T47D (cell line): ENCODE results near the gene CHST3.

Experiments used
- DNase-seq, 2 experiments: peaks; one replicate each; pipeline versions ENCODE4 v3.0.0 to v3.0.0-alpha.2; 2011 to 2012; ENCODE audit warnings: low read depth in 1 of 2, low spot score in 1 of 2
- JUND ChIP-seq: IDR thresholded peaks from 2 replicates; pipeline ENCODE4 v1.6.1; 2012; ENCODE audit warnings: low read depth
- in situ Hi-C: cut with HindIII; loops from 2 replicates; pipeline ENCODE4 v1.10.0; 2016; ENCODE audit warnings: low sequenced_read_pairs, low pct_unique_long_range_greater_than_20kb

CHST3 gene

GRCh38 chr10:72059843-72060822, 95.9 kb downstream of the CHST3 start:
- in situ Hi-C loops = no loop called here
- no peak for DNase-seq
- TF ChIP-seq JUND = no peak

GRCh38 chr10:72061491-72061890, 97.3 kb downstream of the CHST3 start:
- TF ChIP-seq JUND = no peak
- in situ Hi-C loops = no loop called here
- DNase-seq = no peak

DNA sequence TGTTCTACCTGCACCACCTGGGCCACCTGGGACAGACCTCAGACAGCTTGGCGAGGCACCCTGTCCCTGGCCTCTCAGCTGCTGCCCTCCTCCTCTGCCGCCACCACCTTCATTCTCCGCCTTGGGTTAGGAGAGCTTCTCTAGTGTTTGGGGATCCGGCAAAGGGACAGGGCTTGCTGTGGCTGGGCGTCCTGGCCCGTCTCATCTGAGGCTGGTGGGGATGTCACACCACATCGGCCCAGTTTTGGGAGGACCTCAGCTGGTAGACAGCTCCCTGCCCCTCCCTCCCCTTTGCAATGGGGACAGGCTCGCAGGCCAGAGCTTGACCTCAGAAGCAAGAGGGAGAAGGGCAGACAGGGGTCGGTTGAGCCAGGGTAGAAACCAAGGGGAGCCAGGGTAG, 97.7 kb downstream of the CHST3 start:
- in situ Hi-C loops = no loop called here
- TF ChIP-seq JUND = no peak
- no peak for DNase-seq

DNA sequence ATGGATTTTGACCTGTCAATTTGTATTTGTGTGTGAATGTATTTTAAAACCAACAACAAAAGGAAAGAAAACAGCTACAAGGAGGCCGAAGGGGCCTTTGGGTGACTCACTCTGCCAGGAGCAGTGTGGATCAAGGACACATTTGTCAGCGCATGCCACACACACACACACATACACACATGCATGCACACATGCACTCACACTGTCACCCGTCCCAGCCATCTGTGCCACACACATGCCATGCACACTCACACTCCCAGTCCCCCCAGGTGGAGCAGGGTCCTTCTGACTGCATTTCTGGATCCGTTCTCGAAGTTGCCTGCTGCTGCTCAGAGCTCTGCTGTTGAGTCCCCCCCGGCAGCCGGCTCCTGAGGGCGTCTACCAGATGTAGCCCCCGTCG, 98.2 kb downstream of the CHST3 start:
- no peak for TF ChIP-seq JUND
- DNase-seq = no peak
- in situ Hi-C loops = no loop called here
